ENCODE measurements around the gene SASS6.

DNA sequence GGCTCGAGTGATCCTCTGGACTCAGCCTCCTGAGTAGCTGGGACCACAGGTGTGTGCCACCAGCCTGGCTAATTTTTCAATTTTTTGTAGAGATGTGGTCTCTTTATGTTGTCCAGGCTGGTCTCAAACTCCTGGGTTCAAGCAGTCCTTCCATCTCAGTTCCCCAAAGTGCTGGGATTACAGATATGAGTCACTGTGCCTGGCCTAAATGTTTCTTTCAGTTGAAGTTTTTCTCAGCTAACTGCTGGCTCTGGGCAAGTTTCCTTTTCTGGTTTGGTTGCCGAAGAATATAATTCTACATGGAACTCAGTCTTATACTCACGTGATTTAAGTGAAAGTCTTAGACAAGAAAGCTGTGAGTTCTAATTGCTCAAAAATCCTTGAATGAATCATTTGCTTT is 57.0 kb downstream of the SASS6 start:
- TF ChIP-seq, protein P1, sequence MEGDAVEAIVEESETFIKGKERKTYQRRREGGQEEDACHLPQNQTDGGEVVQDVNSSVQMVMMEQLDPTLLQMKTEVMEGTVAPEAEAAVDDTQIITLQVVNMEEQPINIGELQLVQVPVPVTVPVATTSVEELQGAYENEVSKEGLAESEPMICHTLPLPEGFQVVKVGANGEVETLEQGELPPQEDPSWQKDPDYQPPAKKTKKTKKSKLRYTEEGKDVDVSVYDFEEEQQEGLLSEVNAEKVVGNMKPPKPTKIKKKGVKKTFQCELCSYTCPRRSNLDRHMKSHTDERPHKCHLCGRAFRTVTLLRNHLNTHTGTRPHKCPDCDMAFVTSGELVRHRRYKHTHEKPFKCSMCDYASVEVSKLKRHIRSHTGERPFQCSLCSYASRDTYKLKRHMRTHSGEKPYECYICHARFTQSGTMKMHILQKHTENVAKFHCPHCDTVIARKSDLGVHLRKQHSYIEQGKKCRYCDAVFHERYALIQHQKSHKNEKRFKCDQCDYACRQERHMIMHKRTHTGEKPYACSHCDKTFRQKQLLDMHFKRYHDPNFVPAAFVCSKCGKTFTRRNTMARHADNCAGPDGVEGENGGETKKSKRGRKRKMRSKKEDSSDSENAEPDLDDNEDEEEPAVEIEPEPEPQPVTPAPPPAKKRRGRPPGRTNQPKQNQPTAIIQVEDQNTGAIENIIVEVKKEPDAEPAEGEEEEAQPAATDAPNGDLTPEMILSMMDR (IDR thresholded peaks at IDR 0.05; ENCODE audit: low read depth, low read length, missing input control), result no peak
- no peak for TF ChIP-seq EGR1 (IDR thresholded peaks at IDR 0.05; ENCODE audit: low read depth in 2 of 2)
- TF ChIP-seq, protein P2, sequence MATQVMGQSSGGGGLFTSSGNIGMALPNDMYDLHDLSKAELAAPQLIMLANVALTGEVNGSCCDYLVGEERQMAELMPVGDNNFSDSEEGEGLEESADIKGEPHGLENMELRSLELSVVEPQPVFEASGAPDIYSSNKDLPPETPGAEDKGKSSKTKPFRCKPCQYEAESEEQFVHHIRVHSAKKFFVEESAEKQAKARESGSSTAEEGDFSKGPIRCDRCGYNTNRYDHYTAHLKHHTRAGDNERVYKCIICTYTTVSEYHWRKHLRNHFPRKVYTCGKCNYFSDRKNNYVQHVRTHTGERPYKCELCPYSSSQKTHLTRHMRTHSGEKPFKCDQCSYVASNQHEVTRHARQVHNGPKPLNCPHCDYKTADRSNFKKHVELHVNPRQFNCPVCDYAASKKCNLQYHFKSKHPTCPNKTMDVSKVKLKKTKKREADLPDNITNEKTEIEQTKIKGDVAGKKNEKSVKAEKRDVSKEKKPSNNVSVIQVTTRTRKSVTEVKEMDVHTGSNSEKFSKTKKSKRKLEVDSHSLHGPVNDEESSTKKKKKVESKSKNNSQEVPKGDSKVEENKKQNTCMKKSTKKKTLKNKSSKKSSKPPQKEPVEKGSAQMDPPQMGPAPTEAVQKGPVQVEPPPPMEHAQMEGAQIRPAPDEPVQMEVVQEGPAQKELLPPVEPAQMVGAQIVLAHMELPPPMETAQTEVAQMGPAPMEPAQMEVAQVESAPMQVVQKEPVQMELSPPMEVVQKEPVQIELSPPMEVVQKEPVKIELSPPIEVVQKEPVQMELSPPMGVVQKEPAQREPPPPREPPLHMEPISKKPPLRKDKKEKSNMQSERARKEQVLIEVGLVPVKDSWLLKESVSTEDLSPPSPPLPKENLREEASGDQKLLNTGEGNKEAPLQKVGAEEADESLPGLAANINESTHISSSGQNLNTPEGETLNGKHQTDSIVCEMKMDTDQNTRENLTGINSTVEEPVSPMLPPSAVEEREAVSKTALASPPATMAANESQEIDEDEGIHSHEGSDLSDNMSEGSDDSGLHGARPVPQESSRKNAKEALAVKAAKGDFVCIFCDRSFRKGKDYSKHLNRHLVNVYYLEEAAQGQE (IDR thresholded peaks at IDR 0.05), result no peak
- TF ChIP-seq GABPA (IDR thresholded peaks at IDR 0.05 in 1 of 2, conservative IDR thresholded peaks at IDR 0.05 in 1 of 2), result no peak
- no peak for TF ChIP-seq RAD21 (IDR thresholded peaks at IDR 0.05)
- TF ChIP-seq, protein P3, sequence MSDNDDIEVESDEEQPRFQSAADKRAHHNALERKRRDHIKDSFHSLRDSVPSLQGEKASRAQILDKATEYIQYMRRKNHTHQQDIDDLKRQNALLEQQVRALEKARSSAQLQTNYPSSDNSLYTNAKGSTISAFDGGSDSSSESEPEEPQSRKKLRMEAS (IDR thresholded peaks at IDR 0.05), result no peak
- no peak for TF ChIP-seq SP1 (IDR thresholded peaks at IDR 0.05)
- no peak for TF ChIP-seq HNF4G (IDR thresholded peaks at IDR 0.05)
- TF ChIP-seq JUND (IDR thresholded peaks at IDR 0.05), result no peak
- TF ChIP-seq YY1 (IDR thresholded peaks at IDR 0.05), result no peak
- no peak for TF ChIP-seq RXRA (IDR thresholded peaks at IDR 0.05)
- TF ChIP-seq, protein P4, sequence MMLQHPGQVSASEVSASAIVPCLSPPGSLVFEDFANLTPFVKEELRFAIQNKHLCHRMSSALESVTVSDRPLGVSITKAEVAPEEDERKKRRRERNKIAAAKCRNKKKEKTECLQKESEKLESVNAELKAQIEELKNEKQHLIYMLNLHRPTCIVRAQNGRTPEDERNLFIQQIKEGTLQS (IDR thresholded peaks at IDR 0.05), result no peak
- TF ChIP-seq, protein P5, sequence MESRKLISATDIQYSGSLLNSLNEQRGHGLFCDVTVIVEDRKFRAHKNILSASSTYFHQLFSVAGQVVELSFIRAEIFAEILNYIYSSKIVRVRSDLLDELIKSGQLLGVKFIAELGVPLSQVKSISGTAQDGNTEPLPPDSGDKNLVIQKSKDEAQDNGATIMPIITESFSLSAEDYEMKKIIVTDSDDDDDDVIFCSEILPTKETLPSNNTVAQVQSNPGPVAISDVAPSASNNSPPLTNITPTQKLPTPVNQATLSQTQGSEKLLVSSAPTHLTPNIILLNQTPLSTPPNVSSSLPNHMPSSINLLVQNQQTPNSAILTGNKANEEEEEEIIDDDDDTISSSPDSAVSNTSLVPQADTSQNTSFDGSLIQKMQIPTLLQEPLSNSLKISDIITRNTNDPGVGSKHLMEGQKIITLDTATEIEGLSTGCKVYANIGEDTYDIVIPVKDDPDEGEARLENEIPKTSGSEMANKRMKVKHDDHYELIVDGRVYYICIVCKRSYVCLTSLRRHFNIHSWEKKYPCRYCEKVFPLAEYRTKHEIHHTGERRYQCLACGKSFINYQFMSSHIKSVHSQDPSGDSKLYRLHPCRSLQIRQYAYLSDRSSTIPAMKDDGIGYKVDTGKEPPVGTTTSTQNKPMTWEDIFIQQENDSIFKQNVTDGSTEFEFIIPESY (IDR thresholded peaks at IDR 0.05), result no peak
- no peak for TF ChIP-seq FOXA1 (IDR thresholded peaks at IDR 0.05)
